ENCODE data around the gene REG3G.
A peak's percentile ranks its signal among the peaks of the same experiment; 100 is the strongest.

The REG3G gene

DNA sequence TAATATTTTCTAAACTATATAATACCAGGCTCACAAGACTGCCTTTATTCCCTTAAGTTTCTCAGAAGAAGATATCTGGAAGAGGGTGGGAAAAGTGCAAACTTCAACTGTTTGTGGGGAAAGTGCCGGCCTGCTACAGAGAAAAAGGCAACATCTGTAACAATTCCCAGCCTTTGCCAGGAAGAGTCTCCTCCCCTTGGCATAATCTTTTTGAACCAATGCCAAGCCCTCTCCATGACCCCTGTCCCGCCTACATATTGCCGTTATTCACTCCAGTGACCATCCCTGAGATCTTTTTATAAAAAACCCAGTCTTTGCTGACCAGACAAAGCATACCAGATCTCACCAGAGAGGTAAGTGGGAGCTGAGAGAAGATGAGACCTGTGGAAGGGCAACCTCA, at the start of gene REG3G:
Gene REG3G (plus strand): TSS at position 282 of the 400 bp plus-strand sequence. CDS start 392 bp downstream, outside the sequence.
- no peak for DNase-seq (ENCODE audit: low read depth)
- H3K4me3 ChIP-seq (ENCODE audit: low read depth, low read length): no peak within 1 kb of the TSS
- TF ChIP-seq, protein P1, sequence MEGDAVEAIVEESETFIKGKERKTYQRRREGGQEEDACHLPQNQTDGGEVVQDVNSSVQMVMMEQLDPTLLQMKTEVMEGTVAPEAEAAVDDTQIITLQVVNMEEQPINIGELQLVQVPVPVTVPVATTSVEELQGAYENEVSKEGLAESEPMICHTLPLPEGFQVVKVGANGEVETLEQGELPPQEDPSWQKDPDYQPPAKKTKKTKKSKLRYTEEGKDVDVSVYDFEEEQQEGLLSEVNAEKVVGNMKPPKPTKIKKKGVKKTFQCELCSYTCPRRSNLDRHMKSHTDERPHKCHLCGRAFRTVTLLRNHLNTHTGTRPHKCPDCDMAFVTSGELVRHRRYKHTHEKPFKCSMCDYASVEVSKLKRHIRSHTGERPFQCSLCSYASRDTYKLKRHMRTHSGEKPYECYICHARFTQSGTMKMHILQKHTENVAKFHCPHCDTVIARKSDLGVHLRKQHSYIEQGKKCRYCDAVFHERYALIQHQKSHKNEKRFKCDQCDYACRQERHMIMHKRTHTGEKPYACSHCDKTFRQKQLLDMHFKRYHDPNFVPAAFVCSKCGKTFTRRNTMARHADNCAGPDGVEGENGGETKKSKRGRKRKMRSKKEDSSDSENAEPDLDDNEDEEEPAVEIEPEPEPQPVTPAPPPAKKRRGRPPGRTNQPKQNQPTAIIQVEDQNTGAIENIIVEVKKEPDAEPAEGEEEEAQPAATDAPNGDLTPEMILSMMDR (conservative IDR thresholded peaks at IDR 0.05; ENCODE audit: low read depth, low read length): no peak

DNA sequence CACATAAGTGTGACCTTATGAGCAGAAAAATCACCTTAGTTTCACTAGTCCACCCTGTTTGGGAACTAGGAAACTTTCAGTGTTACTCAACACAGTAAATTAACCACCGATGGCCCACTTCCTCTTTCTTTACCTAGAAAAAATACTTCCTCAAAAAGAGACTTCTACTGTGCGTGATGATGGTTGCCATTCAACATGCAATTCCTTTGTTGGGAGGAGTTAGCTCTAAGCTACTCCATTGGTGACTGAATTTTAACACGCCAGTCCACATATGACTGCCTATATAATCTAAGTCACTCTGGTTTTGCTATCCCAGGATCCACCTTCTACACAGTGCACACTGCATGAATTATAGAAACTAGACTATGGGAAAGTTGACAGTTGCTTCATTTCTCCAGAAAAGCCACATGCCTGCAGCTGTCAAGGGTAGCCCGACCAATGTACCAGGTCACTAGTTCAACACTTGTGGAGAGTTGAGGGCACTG, 47.8 kb upstream of the REG3G start:
- no peak overlapping the region for H3K4me3 ChIP-seq (ENCODE audit: low read depth, low read length)
- no peak for DNase-seq (ENCODE audit: low read depth)
- TF ChIP-seq, protein P1 (conservative IDR thresholded peaks at IDR 0.05; ENCODE audit: low read depth, low read length): no peak

DNA sequence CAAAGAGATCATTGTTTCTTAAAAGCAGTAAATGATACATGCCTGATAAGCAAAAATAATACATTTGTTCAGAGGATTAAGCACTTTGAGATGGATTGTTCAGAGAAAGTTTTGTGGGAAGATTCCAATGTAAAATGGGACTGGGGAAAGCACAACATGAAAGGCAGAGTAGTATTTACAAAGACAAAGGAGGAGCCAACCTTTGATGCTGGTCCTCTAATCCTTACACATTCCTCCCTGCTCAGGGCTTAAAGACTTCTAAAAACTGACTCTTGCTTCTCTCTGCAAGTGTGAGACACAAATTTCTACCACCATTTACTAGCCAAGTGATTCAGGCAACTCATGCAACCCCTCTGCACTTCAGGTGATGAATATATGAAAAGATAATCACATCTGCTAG, 47.2 kb upstream of the REG3G start:
- TF ChIP-seq, protein P1 (conservative IDR thresholded peaks at IDR 0.05; ENCODE audit: low read depth, low read length): no peak
- H3K4me3 ChIP-seq (ENCODE audit: low read depth, low read length): no peak overlapping the region
- no peak for DNase-seq (ENCODE audit: low read depth)

DNA sequence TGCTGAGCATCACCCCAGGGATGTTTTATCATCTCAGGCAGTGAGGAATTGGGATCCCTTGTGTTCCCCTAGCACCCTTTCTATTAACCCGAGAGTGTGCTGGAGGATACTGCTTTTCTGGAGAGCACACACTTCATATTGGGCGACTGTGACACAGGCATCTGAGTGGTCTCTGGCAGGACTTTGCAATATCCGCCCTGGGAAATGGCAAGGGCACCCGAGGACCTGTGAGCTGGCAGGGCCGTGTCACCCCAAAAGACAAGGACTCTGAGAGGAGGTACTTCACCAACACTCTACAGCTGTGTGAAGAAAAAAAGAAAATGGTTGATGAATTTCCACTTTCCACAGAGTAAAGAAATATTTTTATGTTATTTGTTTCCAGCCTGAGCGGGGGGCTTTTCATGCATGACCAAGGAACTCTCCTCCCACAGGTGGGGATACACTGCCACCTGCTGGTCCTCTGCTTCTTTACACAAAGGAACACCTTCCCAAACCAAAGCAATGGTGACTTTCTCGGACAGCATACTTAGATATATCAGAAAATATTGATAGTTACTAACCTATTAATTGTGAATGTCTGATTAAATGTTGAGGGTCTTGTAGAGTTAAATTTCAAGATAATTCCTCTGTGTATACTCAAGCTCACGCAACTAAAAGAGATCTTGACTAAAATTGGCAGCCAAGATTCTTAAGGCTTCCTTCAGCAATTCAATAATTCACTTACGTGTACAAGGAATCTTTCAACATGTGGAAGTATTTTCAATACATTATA, 45.9 kb upstream of the REG3G start:
- no peak overlapping the region for H3K4me3 ChIP-seq (ENCODE audit: low read depth, low read length)
- TF ChIP-seq, protein P1 (conservative IDR thresholded peaks at IDR 0.05; ENCODE audit: low read depth, low read length): peak; percentile 68
- peak; percentile 22 for DNase-seq (ENCODE audit: low read depth)

DNA sequence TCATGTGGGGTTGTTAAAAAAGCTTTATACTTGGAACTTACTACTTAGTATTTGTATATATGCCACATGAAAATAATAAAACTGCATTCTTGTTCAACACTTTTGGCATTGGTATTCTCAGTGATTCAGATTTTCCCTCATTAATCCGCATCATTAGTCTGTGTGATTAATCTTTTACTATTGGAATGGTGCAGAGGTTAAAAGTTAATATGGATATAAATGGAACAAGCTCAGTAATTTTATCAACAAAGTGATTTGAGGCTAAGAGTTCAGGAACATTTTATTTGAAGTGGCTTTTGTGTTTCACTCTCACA, 45.4 kb upstream of the REG3G start:
- DNase-seq (ENCODE audit: low read depth): no peak
- TF ChIP-seq, protein P1 (conservative IDR thresholded peaks at IDR 0.05; ENCODE audit: low read depth, low read length): no peak
- H3K4me3 ChIP-seq (ENCODE audit: low read depth, low read length): no peak overlapping the region

DNA sequence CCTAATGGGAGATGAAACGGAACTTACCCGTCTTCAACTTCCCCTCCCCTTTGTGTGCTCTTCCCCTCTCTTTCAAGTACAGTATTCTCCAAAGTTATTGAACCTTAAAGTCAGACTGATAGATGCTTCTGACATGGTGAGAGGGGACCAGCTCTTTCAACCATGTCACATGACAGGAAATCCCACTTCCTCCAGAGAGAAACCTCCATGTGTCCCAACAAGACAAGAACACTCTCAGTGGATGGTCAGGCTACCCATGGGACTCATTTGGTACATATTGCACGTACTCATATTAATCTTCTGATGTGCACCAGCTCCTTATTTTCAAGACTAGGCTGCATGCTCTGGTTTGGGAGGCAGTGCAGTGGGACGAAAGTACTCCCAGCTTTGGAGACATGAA, 44.6 kb upstream of the REG3G start:
- TF ChIP-seq, protein P1 (conservative IDR thresholded peaks at IDR 0.05; ENCODE audit: low read depth, low read length): no peak
- DNase-seq (ENCODE audit: low read depth): no peak
- H3K4me3 ChIP-seq (ENCODE audit: low read depth, low read length): no peak overlapping the region
